ENCODE results near the gene SLC9A7.

SLC9A7 gene

GRCh38 chrX:46715997-46716396 is 42.9 kb downstream of the SLC9A7 start:
- no peak for TF ChIP-seq POLR2AphosphoS5 (IDR thresholded peaks at IDR 0.05; ENCODE audit: low read depth, low read length)
- FAIRE-seq: peak; percentile 65
- no peak for DNase-seq (ENCODE audit: insufficient read length)

GRCh38 chrX:46715530-46715929 is 43.4 kb downstream of the SLC9A7 start:
- FAIRE-seq (peak; percentile 93), DNase-seq (ENCODE audit: insufficient read length) (no peak)
- TF ChIP-seq POLR2AphosphoS5 (IDR thresholded peaks at IDR 0.05; ENCODE audit: low read depth, low read length): no peak
- no peak for TF ChIP-seq TAF1 (IDR thresholded peaks at IDR 0.05; ENCODE audit: borderline replicate concordance, low read depth, low read length)
- TF ChIP-seq POLR2A (IDR thresholded peaks at IDR 0.05; ENCODE audit: low read depth, low read length): no peak

GRCh38 chrX:46713672-46714490 is 45.0 kb downstream of the SLC9A7 start:
- TF ChIP-seq TAF1 (IDR thresholded peaks at IDR 0.05; ENCODE audit: borderline replicate concordance, low read depth, low read length): no peak
- TF ChIP-seq POLR2A (IDR thresholded peaks at IDR 0.05; ENCODE audit: low read depth, low read length): 0 out of 2 replicates have a peak, but pooled peaks have one; percentile 7
- DNase-seq (ENCODE audit: insufficient read length): no peak

DNA sequence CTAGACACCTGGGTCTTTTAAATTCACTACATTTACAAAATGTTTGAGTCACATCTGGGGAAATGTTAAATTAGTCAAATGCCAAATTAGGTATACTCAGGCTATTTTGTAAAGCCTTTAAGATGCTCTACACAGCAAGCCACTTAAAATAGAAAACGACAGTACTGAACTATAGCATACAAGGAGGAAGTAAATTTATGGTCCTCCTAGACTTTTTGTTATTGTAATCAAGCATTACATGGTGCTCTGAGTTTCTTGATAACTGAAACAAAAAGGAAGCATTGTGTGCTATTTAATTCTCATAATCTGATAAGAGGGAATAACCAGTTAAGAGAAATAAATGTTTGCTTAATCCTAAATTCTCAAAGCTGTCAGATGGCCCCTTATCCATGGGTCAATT is 46.2 kb downstream of the SLC9A7 start:
- DNase-seq (ENCODE audit: insufficient read length): no peak
- peak; percentile 91 for FAIRE-seq

More at GRCh38 chrX:46713672-46714490, 45.0 kb downstream of the SLC9A7 start:
- FAIRE-seq: peak; percentile 97

GRCh38 chrX:46710927-46711623 is 47.8 kb downstream of the SLC9A7 start:
- TF ChIP-seq TAF1 (IDR thresholded peaks at IDR 0.05; ENCODE audit: borderline replicate concordance, low read depth, low read length): no peak
- TF ChIP-seq POLR2A (IDR thresholded peaks at IDR 0.05; ENCODE audit: low read depth, low read length): 0 out of 2 replicates have a peak, but pooled peaks have one; percentile 7
- no peak for TF ChIP-seq POLR2AphosphoS5 (IDR thresholded peaks at IDR 0.05; ENCODE audit: low read depth, low read length)
- no peak for DNase-seq (ENCODE audit: insufficient read length)
- FAIRE-seq: no peak

More for the DNA sequence above, 46.2 kb downstream of the SLC9A7 start:
- no peak for TF ChIP-seq TAF1 (IDR thresholded peaks at IDR 0.05; ENCODE audit: borderline replicate concordance, low read depth, low read length)
- TF ChIP-seq POLR2A (IDR thresholded peaks at IDR 0.05; ENCODE audit: low read depth, low read length): no peak
- TF ChIP-seq POLR2AphosphoS5 (IDR thresholded peaks at IDR 0.05; ENCODE audit: low read depth, low read length): no peak

DNA sequence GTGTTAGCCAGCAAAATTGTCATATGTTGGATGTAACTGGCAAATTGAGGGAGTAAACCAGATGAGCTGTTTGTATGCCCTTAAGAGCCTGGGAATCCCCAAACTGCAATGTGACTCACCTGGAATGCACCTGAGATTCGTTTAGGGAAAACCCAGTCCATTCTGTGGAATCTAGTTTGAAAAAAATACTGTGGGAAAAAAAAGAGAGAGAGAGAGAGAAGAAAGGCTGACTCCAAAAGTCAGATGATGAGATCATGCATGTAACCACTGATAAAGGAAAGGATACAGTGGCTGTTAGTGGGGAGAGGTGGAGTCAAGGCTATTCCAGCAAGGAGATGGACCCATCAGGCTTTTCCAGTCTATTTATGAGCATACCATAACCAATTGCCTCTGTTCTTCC is 48.5 kb downstream of the SLC9A7 start:
- DNase-seq (ENCODE audit: insufficient read length): no peak
- no peak for TF ChIP-seq TAF1 (IDR thresholded peaks at IDR 0.05; ENCODE audit: borderline replicate concordance, low read depth, low read length)
- TF ChIP-seq POLR2A (IDR thresholded peaks at IDR 0.05; ENCODE audit: low read depth, low read length): 0 out of 2 replicates have a peak, but pooled peaks have one; percentile 32
- peak; percentile 91 for FAIRE-seq

DNA sequence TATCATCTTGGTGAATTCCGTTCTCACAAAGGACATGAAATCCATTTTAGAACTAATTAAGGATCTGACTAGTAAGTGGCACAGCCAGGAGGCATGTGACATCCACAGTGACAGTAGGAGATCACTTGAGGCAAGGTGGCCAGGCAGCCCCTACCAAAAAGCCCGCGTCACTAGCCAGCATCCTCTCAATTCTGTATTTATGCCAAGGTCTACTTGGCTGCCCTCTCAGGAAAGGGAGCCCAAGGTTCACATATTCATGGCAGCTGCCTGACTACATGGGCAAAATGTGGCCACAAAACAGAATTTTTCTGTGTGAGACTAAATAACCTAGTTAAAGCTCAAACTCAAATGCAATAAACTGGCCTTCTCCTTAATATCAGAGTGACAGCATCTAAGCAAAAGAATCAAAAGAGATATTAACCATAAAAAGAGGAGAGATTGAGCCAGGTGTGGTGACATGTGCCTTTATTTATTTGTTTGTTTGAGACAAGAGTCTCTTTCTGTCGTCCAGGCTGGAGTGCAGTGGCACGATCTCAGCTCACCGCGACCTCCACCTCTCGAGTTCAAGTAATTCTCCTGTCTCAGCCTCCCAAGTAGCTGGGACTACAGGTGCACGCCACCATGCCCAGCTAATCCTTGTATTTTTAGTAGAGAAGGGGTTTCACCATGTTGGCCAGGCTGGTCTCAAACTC is 51.5 kb downstream of the SLC9A7 start:
- no peak for DNase-seq (ENCODE audit: insufficient read length)
- no peak for FAIRE-seq
- TF ChIP-seq POLR2A (IDR thresholded peaks at IDR 0.05; ENCODE audit: low read depth, low read length) (no peak), TAF1 (IDR thresholded peaks at IDR 0.05; ENCODE audit: borderline replicate concordance, low read depth, low read length) (no peak), POLR2AphosphoS5 (IDR thresholded peaks at IDR 0.05; ENCODE audit: low read depth, low read length) (no peak)

GRCh38 chrX:46704767-46705386 is 54.0 kb downstream of the SLC9A7 start:
- FAIRE-seq: peak; percentile 99
- 0 out of 2 replicates have a peak, but pooled peaks have one; percentile 32 for TF ChIP-seq POLR2A (IDR thresholded peaks at IDR 0.05; ENCODE audit: low read depth, low read length)
- no peak for TF ChIP-seq TAF1 (IDR thresholded peaks at IDR 0.05; ENCODE audit: borderline replicate concordance, low read depth, low read length)

DNA sequence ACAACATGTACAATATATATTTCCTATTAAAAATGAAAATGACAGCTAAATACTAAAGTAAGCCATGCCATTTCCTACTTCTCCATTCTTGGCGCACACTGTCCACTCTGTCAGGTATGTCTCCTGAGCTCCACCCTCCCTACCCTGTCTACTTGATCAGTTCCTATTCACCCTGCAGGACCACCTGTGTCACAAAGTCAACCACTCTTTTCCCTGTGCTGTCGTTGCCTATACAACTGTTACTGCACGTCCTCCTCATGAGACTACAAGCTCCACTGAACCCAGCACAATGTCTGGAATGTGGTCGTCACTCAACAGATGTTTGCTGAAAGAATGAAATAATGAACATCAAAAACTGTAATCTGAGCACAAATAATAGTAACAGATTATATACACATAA is 54.9 kb downstream of the SLC9A7 start:
- no peak for DNase-seq (ENCODE audit: insufficient read length)
- TF ChIP-seq POLR2AphosphoS5 (IDR thresholded peaks at IDR 0.05; ENCODE audit: low read depth, low read length) (0 out of 2 replicates have a peak, but pooled peaks have one; percentile 54), TAF1 (IDR thresholded peaks at IDR 0.05; ENCODE audit: borderline replicate concordance, low read depth, low read length) (no peak), POLR2A (IDR thresholded peaks at IDR 0.05; ENCODE audit: low read depth, low read length) (0 out of 2 replicates have a peak, but pooled peaks have one; percentile 25)
- peak; percentile 99 for FAIRE-seq

More at GRCh38 chrX:46704767-46705386, 54.0 kb downstream of the SLC9A7 start:
- DNase-seq (ENCODE audit: insufficient read length): peak; percentile 29

- DNase-seq (ENCODE audit: insufficient read length) (no peak), FAIRE-seq (no peak)
- TF ChIP-seq TAF1 (IDR thresholded peaks at IDR 0.05; ENCODE audit: borderline replicate concordance, low read depth, low read length) (no peak), POLR2AphosphoS5 (IDR thresholded peaks at IDR 0.05; ENCODE audit: low read depth, low read length) (no peak), POLR2A (IDR thresholded peaks at IDR 0.05; ENCODE audit: low read depth, low read length) (no peak)
These were observed 60.2 kb downstream of the SLC9A7 start for GRCh38 chrX:46698691-46699090.

GRCh38 chrX:46695491-46695890 is 63.4 kb downstream of the SLC9A7 start:
- TF ChIP-seq TAF1 (IDR thresholded peaks at IDR 0.05; ENCODE audit: borderline replicate concordance, low read depth, low read length): no peak
- TF ChIP-seq POLR2A (IDR thresholded peaks at IDR 0.05; ENCODE audit: low read depth, low read length): no peak
- no peak for TF ChIP-seq POLR2AphosphoS5 (IDR thresholded peaks at IDR 0.05; ENCODE audit: low read depth, low read length)
- DNase-seq (ENCODE audit: insufficient read length): no peak
- peak; percentile 73 for FAIRE-seq
